Stimulated activated naive CD4-positive, alpha-beta T cell (primary cell): Measurements from ENCODE around the gene PCNX2.

Experiments
- DNase-seq, 6 experiments: peaks; one replicate each; lab custom pipeline; 2025; lab: John Stamatoyannopoulos, UW

Gene PCNX2

GRCh38 chr1:233295237-233295974, at the start of gene PCNX2:
PCNX2 (minus strand) TSS chr1:233295725; CDS start chr1:233295478, 247 bp downstream.
- peak; percentile 27 to 58 (median 48) for DNase-seq

GRCh38 chr1:233343262-233343661, 47.7 kb upstream of the PCNX2 start:
- DNase-seq: no peak

DNA sequence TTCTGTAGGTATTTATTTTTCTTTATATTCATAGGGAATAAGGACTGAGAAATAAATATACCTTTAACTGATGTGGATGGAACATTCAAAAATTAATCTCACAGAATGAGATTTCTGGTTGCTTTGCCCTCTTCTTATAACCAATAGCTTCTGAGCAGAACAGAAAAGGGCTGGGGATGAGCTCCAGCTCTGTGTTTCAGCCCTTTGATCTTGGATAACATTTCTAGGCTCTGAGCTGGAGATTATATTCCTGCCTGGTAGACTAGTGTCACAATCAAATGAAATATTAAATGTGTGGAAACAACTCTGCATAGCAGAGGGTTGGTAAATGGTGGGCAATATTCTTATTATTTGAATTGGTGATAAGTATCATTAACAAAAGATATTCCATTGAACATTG, 46.6 kb upstream of the PCNX2 start:
- DNase-seq: no peak

- DNase-seq: no peak
Observed at GRCh38 chr1:233340966-233341516, 45.5 kb upstream of the PCNX2 start.

DNA sequence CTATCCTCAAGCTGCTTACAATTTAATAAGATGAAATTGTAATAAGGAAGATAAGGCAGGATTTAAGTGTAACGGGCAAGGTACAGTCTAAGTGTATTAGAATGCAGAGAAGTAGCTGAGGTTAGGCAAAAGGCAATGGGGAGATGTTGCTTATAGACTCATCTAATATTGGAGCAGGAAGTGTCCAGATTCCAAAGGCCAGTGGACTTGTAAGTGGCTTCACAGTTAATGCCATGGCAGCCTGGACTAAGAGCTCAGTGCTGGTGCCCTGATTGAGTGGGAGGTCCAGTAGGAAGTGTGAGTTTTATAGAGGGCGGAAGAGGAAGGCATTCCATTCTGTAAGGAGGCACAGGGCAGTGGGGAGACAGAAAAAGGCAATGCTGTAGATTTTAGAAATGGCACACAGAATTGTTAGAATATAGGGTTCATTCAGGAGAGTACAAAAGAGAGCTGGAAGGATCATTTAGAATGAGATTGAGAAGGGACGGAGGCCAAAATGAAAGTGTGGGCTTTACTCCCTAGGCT, 44.6 kb upstream of the PCNX2 start:
- no peak for DNase-seq

DNA sequence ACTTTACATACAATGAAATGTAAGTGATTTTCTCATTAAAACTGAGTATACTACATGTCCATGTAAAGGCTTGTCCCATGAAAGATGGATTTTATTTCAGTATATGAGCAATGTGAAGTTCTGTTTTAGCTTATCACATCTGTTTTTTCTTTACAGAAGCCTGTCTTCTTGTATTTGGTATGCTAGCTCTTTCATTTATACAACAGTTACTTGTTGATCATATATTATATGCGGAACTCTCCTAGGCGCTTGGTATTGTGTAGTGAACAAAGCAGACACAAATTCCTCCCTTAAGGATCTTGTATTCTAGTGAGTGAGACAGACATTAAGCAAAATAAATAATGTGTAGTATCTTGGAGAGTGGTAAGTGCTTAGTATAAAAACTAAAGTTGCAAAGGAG, 42.6 kb upstream of the PCNX2 start:
- DNase-seq: no peak

DNA sequence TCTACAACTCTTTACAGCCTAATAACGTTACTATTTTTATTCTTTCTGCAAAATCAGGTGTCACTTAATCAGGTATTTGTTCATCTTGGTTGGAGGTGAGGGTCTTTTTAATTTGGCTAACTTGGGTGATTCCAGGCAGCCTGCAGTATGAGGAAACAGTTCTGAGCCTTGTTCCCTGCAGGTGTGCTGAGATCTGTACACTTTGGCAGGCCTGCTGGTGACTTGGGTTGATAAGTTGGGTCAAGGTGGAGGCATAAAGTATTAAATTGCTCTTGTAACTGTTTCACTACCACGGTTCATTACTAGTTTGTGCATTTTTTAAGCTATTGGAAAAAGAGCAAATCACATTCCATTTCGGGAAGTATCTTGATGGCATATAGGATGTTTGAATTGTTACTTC, 42.0 kb upstream of the PCNX2 start:
- no peak for DNase-seq

DNA sequence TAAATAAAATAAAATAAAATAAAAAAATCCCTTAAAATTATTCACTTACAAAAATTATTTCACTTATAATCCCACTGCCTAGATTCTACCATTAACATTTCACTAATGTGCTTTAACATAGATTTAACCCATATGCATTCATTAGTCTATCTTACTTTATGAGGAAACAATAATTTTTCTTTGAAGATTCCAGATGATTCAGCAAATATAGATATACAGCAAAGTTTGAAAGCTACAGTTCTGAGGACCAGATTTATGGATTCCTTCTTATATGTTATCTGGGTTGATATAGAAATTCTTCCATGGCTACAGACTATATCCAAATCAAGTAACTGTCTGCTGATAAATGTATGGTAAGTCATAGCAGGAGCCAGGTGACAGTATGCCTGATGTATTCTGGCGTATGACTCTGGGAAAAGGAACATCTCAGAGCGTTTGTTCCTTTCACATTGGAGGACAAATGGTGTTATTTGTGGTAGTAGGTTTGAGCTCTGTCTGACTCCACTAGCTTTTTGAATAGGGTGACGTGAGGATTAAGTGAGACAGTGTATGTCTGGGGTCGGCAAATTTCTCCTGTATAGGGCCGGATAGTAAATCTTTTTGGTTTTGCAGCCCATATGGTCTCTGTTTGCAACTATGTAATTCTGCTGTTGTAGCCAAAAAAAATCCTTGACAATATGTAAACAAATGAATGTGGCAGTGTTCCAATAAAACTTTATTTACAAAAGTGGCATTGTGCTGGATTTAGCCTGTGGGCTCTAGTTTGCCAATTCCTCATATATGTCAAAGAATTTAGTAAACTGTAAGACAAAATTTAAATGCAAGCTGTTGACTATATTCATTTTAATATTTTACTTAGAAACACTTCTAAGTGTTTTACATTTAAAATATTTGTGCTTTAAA, 41.3 kb upstream of the PCNX2 start:
- no peak for DNase-seq

- DNase-seq: no peak
Observed at GRCh38 chr1:233334092-233334491, 38.6 kb upstream of the PCNX2 start.

- DNase-seq: no peak
Observed at GRCh38 chr1:233333086-233333485, 37.6 kb upstream of the PCNX2 start.

GRCh38 chr1:233331676-233332519, 36.4 kb upstream of the PCNX2 start:
- no peak for DNase-seq

GRCh38 chr1:233328142-233328921, 32.8 kb upstream of the PCNX2 start:
- peak in 4 of 6 experiments; percentile 8 to 41 (median 18) for DNase-seq

- peak in 1 of 6 experiments; percentile 46 for DNase-seq
Observed at GRCh38 chr1:233327651-233328141, 32.2 kb upstream of the PCNX2 start, which contains the start of gene MAP3K21. MAP3K21 (plus strand) TSS chr1:233327724; CDS start chr1:233328029, 305 bp downstream.

- peak; percentile 60 to 81 (median 72) for DNase-seq
Observed at GRCh38 chr1:233326811-233327650, 31.5 kb upstream of the PCNX2 start.

- no peak for DNase-seq
Observed at GRCh38 chr1:233326319-233326718, 30.8 kb upstream of the PCNX2 start.

DNA sequence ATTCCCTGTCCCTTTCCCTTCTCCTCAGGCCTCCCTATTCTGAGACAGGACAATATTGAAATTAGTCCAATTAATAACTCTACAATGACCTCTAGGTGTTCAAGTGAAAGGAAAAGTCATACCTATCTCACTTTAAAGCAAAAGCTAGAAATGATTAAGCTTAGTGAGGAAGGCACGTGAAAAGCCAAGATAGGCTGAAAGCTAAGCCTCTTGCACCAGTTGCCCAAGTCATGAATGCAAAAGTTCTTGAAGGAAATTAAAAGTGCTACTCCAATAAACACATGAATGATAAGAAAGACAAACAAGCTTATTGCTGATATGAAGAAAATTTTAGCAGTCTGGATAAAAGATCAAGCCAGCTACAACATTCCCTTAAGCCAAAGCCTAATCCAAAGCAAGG, 28.2 kb upstream of the PCNX2 start:
- DNase-seq: no peak

- no peak for DNase-seq
Observed at GRCh38 chr1:233320023-233320422, 24.5 kb upstream of the PCNX2 start.

GRCh38 chr1:233319272-233319671, 23.7 kb upstream of the PCNX2 start:
- no peak for DNase-seq

DNA sequence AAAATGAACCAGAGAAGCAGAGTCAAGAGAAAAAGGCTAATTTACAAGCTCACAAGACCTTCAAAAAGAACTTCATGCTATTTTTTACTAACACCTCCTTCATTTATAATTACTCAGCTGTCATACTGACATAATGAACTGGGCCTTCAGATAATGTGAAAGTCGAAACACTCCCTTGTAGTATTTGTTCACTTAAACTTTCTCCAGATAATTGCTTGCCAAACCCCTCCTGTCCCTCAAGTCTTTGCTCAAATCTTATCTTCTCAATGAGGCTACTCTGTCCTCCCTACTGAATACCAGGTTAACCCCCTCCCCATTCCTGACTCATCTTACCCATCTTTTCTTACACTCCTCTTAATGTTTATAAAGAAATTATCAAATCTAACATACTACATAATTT, 20.9 kb upstream of the PCNX2 start:
- no peak for DNase-seq
